ENCODE results near the gene ITGB2. TPM values are rescaled to one million over a fixed set of nuclear protein-coding genes. Genes with fewer than 3 reads are reported as not detected.

ITGB2 gene
- total and polyA plus RNA-seq, 4 donors, result 19.2 to 36.7 (median 27.8) TPM

- WGBS (ENCODE audit: insufficient coverage), result 12% methylated on average over 4 of the region's 4 CpGs
- peaks cover 53% of the 10 kb centered on the region for H3K27me3 ChIP-seq (ENCODE audit: control insufficient read depth, insufficient read depth, low read length)
These were observed 6.5 kb upstream of the ITGB2 start for GRCh38 chr21:44927259-44927586.

GRCh38 chr21:44926331-44927101, 5.8 kb upstream of the ITGB2 start:
- no peaks in the 10 kb centered on the region for H3K9me3 ChIP-seq (ENCODE audit: control insufficient read depth, insufficient read depth, low read length)
- H3K36me3 ChIP-seq (ENCODE audit: control insufficient read depth, insufficient read depth, low read length), result no peaks in the 10 kb centered on the region
- no peak for DNase-seq (ENCODE audit: low read depth in 4 of 6, low spot score in 6 of 6)
- no peak overlapping the region for H3K4me3 ChIP-seq (ENCODE audit: low read depth, low read length)
- WGBS (ENCODE audit: insufficient coverage), result 79% methylated on average over 19 of the region's 24 CpGs
- H3K4me1 ChIP-seq (ENCODE audit: control insufficient read depth, insufficient read depth, low read length), result peaks cover 14% of the 10 kb centered on the region
- H3K27ac ChIP-seq (ENCODE audit: low read depth, low read length), result no peak overlapping the region
- H3K27me3 ChIP-seq (ENCODE audit: control insufficient read depth, insufficient read depth, low read length), result peaks cover 46% of the 10 kb centered on the region

More at GRCh38 chr21:44927259-44927586, 6.5 kb upstream of the ITGB2 start:
- no peak overlapping the region for H3K4me3 ChIP-seq (ENCODE audit: low read depth, low read length)
- peaks cover 21% of the 10 kb centered on the region for H3K4me1 ChIP-seq (ENCODE audit: control insufficient read depth, insufficient read depth, low read length)
- H3K36me3 ChIP-seq (ENCODE audit: control insufficient read depth, insufficient read depth, low read length), result no peaks in the 10 kb centered on the region
- H3K9me3 ChIP-seq (ENCODE audit: control insufficient read depth, insufficient read depth, low read length), result no peaks in the 10 kb centered on the region
- no peak for DNase-seq (ENCODE audit: low read depth in 4 of 6, low spot score in 6 of 6)
- H3K27ac ChIP-seq (ENCODE audit: low read depth, low read length), result no peak overlapping the region

- Histone ChIP-seq H3K27me3 (ENCODE audit: control insufficient read depth, insufficient read depth, low read length) (peaks cover 41% of the 10 kb centered on the region), H3K27ac (ENCODE audit: low read depth, low read length) (no peak overlapping the region), H3K9me3 (ENCODE audit: control insufficient read depth, insufficient read depth, low read length) (no peaks in the 10 kb centered on the region), H3K4me1 (ENCODE audit: control insufficient read depth, insufficient read depth, low read length) (peaks cover 8% of the 10 kb centered on the region), H3K36me3 (ENCODE audit: control insufficient read depth, insufficient read depth, low read length) (no peaks in the 10 kb centered on the region), H3K4me3 (ENCODE audit: low read depth, low read length) (no peak overlapping the region)
- DNase-seq (ENCODE audit: low read depth in 4 of 6, low spot score in 6 of 6), result no peak
- WGBS (ENCODE audit: insufficient coverage), result 100% methylated on average over 1 of the region's 1 CpG
These were observed 4.7 kb upstream of the ITGB2 start for GRCh38 chr21:44925378-44925755.

GRCh38 chr21:44924606-44925377, 4.1 kb upstream of the ITGB2 start:
- no peak overlapping the region for H3K4me3 ChIP-seq (ENCODE audit: low read depth, low read length)
- no peaks in the 10 kb centered on the region for H3K9me3 ChIP-seq (ENCODE audit: control insufficient read depth, insufficient read depth, low read length)
- no peak overlapping the region for H3K27ac ChIP-seq (ENCODE audit: low read depth, low read length)
- no peaks in the 10 kb centered on the region for H3K36me3 ChIP-seq (ENCODE audit: control insufficient read depth, insufficient read depth, low read length)
- peaks cover 35% of the 10 kb centered on the region for H3K27me3 ChIP-seq (ENCODE audit: control insufficient read depth, insufficient read depth, low read length)
- WGBS (ENCODE audit: insufficient coverage), result 86% methylated on average over 3 of the region's 10 CpGs
- peaks cover 8% of the 10 kb centered on the region for H3K4me1 ChIP-seq (ENCODE audit: control insufficient read depth, insufficient read depth, low read length)
- no peak for DNase-seq (ENCODE audit: low read depth in 4 of 6, low spot score in 6 of 6)

GRCh38 chr21:44923480-44924084, 2.9 kb upstream of the ITGB2 start:
- DNase-seq (ENCODE audit: low read depth in 4 of 6, low spot score in 6 of 6), result no peak
- Histone ChIP-seq H3K27ac (ENCODE audit: low read depth, low read length) (no peak overlapping the region), H3K4me1 (ENCODE audit: control insufficient read depth, insufficient read depth, low read length) (peaks cover 17% of the 10 kb centered on the region), H3K27me3 (ENCODE audit: control insufficient read depth, insufficient read depth, low read length) (peaks cover 27% of the 10 kb centered on the region), H3K36me3 (ENCODE audit: control insufficient read depth, insufficient read depth, low read length) (no peaks in the 10 kb centered on the region), H3K4me3 (ENCODE audit: low read depth, low read length) (no peak overlapping the region), H3K9me3 (ENCODE audit: control insufficient read depth, insufficient read depth, low read length) (no peaks in the 10 kb centered on the region)
- WGBS (ENCODE audit: insufficient coverage), result 81% methylated on average over 4 of the region's 10 CpGs

GRCh38 chr21:44921928-44922327, 1.2 kb upstream of the ITGB2 start:
- peaks cover 14% of the 10 kb centered on the region for H3K4me1 ChIP-seq (ENCODE audit: control insufficient read depth, insufficient read depth, low read length)
- DNase-seq (ENCODE audit: low read depth in 4 of 6, low spot score in 6 of 6), result no peak
- WGBS (ENCODE audit: insufficient coverage), result 83% methylated on average over 2 of the region's 5 CpGs
- H3K9me3 ChIP-seq (ENCODE audit: control insufficient read depth, insufficient read depth, low read length), result no peaks in the 10 kb centered on the region
- no peaks in the 10 kb centered on the region for H3K36me3 ChIP-seq (ENCODE audit: control insufficient read depth, insufficient read depth, low read length)
- peaks cover 13% of the 10 kb centered on the region for H3K27me3 ChIP-seq (ENCODE audit: control insufficient read depth, insufficient read depth, low read length)
- no peak overlapping the region for H3K27ac ChIP-seq (ENCODE audit: low read depth, low read length)
- H3K4me3 ChIP-seq (ENCODE audit: low read depth, low read length), result no peak overlapping the region

- H3K4me3 ChIP-seq (ENCODE audit: low read depth, low read length), result peak overlapping the region; percentile 24
- 75% methylated on average over 28 of the region's 28 CpGs for WGBS (ENCODE audit: insufficient coverage)
- peaks cover 14% of the 10 kb centered on the region for H3K4me1 ChIP-seq (ENCODE audit: control insufficient read depth, insufficient read depth, low read length)
- DNase-seq (ENCODE audit: low read depth in 4 of 6, low spot score in 6 of 6), result no peak
- no peaks in the 10 kb centered on the region for H3K9me3 ChIP-seq (ENCODE audit: control insufficient read depth, insufficient read depth, low read length)
- peaks cover 7% of the 10 kb centered on the region for H3K27me3 ChIP-seq (ENCODE audit: control insufficient read depth, insufficient read depth, low read length)
- H3K27ac ChIP-seq (ENCODE audit: low read depth, low read length), result no peak overlapping the region
- H3K36me3 ChIP-seq (ENCODE audit: control insufficient read depth, insufficient read depth, low read length), result no peaks in the 10 kb centered on the region
These were observed 596 bp downstream of the ITGB2 start for GRCh38 chr21:44919913-44920693.

- no peak for DNase-seq (ENCODE audit: low read depth in 4 of 6, low spot score in 6 of 6)
- Histone ChIP-seq H3K9me3 (ENCODE audit: control insufficient read depth, insufficient read depth, low read length) (no peaks in the 10 kb centered on the region), H3K27me3 (ENCODE audit: control insufficient read depth, insufficient read depth, low read length) (peaks cover 7% of the 10 kb centered on the region), H3K4me3 (ENCODE audit: low read depth, low read length) (no peak overlapping the region), H3K36me3 (ENCODE audit: control insufficient read depth, insufficient read depth, low read length) (no peaks in the 10 kb centered on the region), H3K27ac (ENCODE audit: low read depth, low read length) (no peak overlapping the region), H3K4me1 (ENCODE audit: control insufficient read depth, insufficient read depth, low read length) (peaks cover 14% of the 10 kb centered on the region)
- WGBS (ENCODE audit: insufficient coverage), result 72% methylated on average over 18 of the region's 26 CpGs
These were observed 1.4 kb downstream of the ITGB2 start for GRCh38 chr21:44919111-44919912.

GRCh38 chr21:44918581-44919033, 2.1 kb downstream of the ITGB2 start:
- Histone ChIP-seq H3K4me3 (ENCODE audit: low read depth, low read length) (no peak overlapping the region), H3K9me3 (ENCODE audit: control insufficient read depth, insufficient read depth, low read length) (no peaks in the 10 kb centered on the region), H3K27ac (ENCODE audit: low read depth, low read length) (no peak overlapping the region), H3K36me3 (ENCODE audit: control insufficient read depth, insufficient read depth, low read length) (no peaks in the 10 kb centered on the region), H3K27me3 (ENCODE audit: control insufficient read depth, insufficient read depth, low read length) (peaks cover 7% of the 10 kb centered on the region), H3K4me1 (ENCODE audit: control insufficient read depth, insufficient read depth, low read length) (peaks cover 14% of the 10 kb centered on the region)
- 76% methylated on average over 11 of the region's 13 CpGs for WGBS (ENCODE audit: insufficient coverage)
- no peak for DNase-seq (ENCODE audit: low read depth in 4 of 6, low spot score in 6 of 6)

Measured in spinal cord (tissue), 10 donors.